ENCODE data around the gene CA10.

CA10 gene

GRCh38 chr17:51814521-51814920, 344.0 kb downstream of the CA10 start:
- Histone ChIP-seq H3K4me3 (ENCODE audit: low read depth, low read length) (no peak overlapping the region), H3K27ac (no peak overlapping the region), H3K9me3 (ENCODE audit: severe bottlenecking) (no peaks in the 10 kb centered on the region), H3K27me3 (ENCODE audit: insufficient read depth, low read depth, severe bottlenecking) (no peaks in the 10 kb centered on the region), H3K36me3 (no peaks in the 10 kb centered on the region)
- no peak for TF ChIP-seq CTCF (IDR thresholded peaks at IDR 0.05; ENCODE audit: low read depth, low read length)
- no peak for DNase-seq

GRCh38 chr17:51813784-51814174, 344.7 kb downstream of the CA10 start:
- no peak overlapping the region for H3K4me3 ChIP-seq (ENCODE audit: low read depth, low read length)
- no peaks in the 10 kb centered on the region for H3K27me3 ChIP-seq (ENCODE audit: insufficient read depth, low read depth, severe bottlenecking)
- no peak for DNase-seq
- no peak overlapping the region for H3K27ac ChIP-seq
- H3K9me3 ChIP-seq (ENCODE audit: severe bottlenecking) = no peaks in the 10 kb centered on the region
- TF ChIP-seq CTCF (IDR thresholded peaks at IDR 0.05; ENCODE audit: low read depth, low read length) = no peak
- no peaks in the 10 kb centered on the region for H3K36me3 ChIP-seq

- Histone ChIP-seq H3K4me3 (ENCODE audit: low read depth, low read length) (no peak overlapping the region), H3K27me3 (ENCODE audit: insufficient read depth, low read depth, severe bottlenecking) (no peaks in the 10 kb centered on the region), H3K27ac (no peak overlapping the region), H3K36me3 (no peaks in the 10 kb centered on the region), H3K9me3 (ENCODE audit: severe bottlenecking) (no peaks in the 10 kb centered on the region)
- TF ChIP-seq CTCF (IDR thresholded peaks at IDR 0.05; ENCODE audit: low read depth, low read length) = no peak
- no peak for DNase-seq
Observed at GRCh38 chr17:51813140-51813783, 345.3 kb downstream of the CA10 start.

- Histone ChIP-seq H3K9me3 (ENCODE audit: severe bottlenecking) (no peaks in the 10 kb centered on the region), H3K27ac (no peak overlapping the region), H3K36me3 (no peaks in the 10 kb centered on the region), H3K4me3 (ENCODE audit: low read depth, low read length) (no peak overlapping the region), H3K27me3 (ENCODE audit: insufficient read depth, low read depth, severe bottlenecking) (no peaks in the 10 kb centered on the region)
- no peak for TF ChIP-seq CTCF (IDR thresholded peaks at IDR 0.05; ENCODE audit: low read depth, low read length)
- no peak for DNase-seq
Observed at GRCh38 chr17:51807460-51807859, 351.1 kb downstream of the CA10 start.

- H3K27ac ChIP-seq = no peak overlapping the region
- H3K4me3 ChIP-seq (ENCODE audit: low read depth, low read length) = no peak overlapping the region
- no peak for TF ChIP-seq CTCF (IDR thresholded peaks at IDR 0.05; ENCODE audit: low read depth, low read length)
- H3K9me3 ChIP-seq (ENCODE audit: severe bottlenecking) = no peaks in the 10 kb centered on the region
- no peaks in the 10 kb centered on the region for H3K36me3 ChIP-seq
- no peaks in the 10 kb centered on the region for H3K27me3 ChIP-seq (ENCODE audit: insufficient read depth, low read depth, severe bottlenecking)
- DNase-seq = no peak
Observed at GRCh38 chr17:51805765-51806164, 352.7 kb downstream of the CA10 start.

GRCh38 chr17:51805185-51805584, 353.3 kb downstream of the CA10 start:
- no peak for DNase-seq
- Histone ChIP-seq H3K27me3 (ENCODE audit: insufficient read depth, low read depth, severe bottlenecking) (no peaks in the 10 kb centered on the region), H3K9me3 (ENCODE audit: severe bottlenecking) (no peaks in the 10 kb centered on the region), H3K36me3 (no peaks in the 10 kb centered on the region), H3K4me3 (ENCODE audit: low read depth, low read length) (no peak overlapping the region), H3K27ac (no peak overlapping the region)
- no peak for TF ChIP-seq CTCF (IDR thresholded peaks at IDR 0.05; ENCODE audit: low read depth, low read length)

Data from WERI-Rb-1 (cell line).